ENCODE measurements around the gene PDE10A. TPM values are rescaled to one million over a fixed set of nuclear protein-coding genes. Genes with fewer than 3 reads are reported as not detected.

PDE10A gene
- total RNA-seq, 1 donor from 2014 or later = 62.7 TPM

DNA sequence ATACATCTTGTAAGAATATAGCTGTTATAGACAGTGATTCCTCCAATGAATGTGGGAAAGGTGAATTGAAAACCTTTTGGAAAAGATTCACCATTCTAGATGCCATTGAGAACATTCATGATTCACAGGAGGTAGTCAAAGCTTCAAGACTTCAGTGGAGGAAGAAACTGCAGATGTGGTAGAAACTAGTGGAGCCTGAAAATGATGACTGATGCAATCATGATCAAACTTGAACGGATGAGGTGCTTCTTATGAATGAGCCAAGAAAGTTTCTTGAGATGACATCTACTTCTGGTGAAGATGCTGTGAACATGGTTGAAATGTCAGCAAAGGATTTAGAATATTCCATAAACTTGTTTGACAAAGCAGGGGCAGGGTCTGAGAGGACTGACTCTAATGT, 286.9 kb downstream of the PDE10A start:
- DNase-seq = no peak

DNA sequence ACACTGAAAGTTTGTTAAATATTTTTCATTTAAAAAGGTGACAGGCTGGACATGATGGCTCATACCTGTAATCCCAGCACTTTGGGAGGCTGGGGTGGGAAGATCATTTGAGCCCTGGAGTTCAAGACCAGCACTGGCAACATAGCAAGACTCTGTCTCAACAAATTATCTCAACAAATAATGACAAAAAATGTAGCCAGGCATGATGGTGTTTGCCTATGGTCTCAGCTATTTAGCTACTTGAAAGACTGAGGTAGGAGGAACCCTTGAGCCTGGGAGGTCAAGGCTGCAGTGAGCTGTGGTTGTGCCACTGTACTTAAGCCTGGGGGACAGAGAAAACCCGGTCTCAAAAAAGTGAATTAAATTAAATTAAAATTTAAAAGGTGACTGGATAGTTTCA, 297.7 kb downstream of the PDE10A start:
- DNase-seq = no peak

DNA sequence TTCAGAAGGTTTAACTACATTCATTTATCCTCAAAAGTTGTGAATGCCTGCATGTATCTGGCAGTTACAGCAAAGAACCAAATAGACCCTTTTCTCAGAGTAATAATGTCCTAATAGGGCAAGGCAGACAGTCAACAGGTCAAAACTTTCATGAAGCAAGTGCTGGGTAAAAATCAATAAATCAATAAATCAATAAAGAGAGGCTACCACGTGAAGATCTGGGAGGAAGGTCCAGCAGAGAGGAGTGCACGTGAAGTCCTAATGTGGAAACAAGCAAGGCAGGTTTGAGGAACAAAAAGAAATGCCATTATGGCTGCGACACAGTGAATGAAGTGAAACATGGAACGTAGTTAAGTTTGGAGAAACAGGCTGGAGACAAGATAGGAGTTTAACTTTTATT, 317.3 kb downstream of the PDE10A start:
- no peak for DNase-seq

DNA sequence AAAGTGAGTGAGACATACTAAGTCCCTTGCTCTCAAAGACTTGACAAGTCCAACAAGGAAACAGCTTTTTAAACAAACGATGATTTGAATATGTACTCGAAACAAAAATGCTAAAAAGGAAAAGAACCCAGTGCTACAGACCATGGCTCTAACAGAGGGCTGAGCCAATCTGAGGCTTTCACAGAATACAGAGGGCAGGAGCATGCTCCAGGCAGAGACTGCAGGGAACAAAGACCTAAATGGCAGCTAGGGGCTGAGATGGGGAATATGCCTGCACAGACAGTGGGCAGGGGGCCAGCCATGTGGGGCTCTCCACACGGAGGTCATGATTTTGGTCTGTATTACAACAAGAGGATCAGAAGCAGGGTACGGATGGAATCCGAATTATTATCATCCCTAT, 322.5 kb downstream of the PDE10A start:
- DNase-seq = no peak

DNA sequence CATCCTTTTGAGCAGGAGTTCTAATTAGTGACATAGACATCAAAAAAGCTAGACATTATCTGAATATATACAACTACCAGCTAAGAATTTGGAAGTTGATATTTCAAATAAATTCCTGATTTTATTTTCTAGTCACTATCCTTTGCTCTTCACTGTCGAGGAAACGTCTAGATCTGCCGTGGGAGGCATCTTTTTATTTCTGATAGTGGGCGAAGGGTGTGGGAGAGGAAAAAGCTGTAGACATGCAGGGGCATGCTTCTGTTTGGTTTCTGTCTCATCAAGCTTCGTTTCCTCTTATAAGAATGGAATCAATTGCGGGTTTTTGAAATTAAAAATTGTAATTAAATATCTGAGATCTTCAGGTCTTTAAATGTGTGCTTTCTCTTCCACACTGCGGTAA, 337.4 kb downstream of the PDE10A start:
- DNase-seq = no peak

DNA sequence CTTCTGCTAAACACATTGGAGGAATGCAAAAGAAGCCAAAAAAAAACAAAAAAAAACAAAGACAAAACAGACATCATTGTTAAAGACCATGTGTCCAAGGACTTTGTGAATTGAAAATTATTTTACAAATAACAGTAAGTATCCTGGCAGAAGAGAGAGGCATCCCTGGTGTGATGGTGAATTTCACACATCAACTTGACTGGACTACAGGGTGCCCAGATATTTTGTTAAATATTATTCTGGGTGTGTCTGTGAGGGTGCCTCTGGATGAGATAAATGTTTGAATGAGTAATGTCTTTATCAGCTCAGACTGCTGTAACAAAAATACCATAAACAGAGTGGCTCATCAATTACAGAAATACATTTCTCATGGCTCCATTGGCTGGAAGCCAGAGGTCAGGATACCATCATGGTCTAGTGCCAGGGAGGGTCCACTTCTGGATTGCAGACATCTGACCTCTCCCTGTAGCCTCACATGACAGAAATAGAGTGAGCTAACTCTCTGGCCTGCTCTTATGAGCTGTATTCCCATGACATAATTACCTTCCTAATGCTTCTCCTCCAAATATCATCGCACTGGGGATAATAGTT, 341.4 kb downstream of the PDE10A start:
- no peak for DNase-seq

DNA sequence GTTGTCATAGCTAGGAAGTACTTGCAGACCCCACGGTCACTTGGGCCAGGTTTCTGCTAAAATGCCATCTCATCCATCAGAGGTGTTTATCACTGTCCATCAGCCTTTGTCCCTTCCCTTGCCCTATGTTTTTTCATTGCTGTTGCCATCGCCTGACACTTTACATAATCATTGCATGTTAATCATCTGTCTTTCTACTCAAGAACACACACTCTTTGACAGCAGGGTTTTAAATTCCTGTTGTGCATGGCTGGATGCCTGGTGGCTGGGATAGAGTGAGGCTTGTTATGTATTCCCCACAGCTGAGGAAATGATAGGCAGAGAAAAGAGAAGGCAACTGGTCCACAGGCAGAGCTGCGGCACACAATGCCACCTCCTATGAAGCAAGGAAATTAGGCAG, 341.9 kb downstream of the PDE10A start:
- DNase-seq = no peak

DNA sequence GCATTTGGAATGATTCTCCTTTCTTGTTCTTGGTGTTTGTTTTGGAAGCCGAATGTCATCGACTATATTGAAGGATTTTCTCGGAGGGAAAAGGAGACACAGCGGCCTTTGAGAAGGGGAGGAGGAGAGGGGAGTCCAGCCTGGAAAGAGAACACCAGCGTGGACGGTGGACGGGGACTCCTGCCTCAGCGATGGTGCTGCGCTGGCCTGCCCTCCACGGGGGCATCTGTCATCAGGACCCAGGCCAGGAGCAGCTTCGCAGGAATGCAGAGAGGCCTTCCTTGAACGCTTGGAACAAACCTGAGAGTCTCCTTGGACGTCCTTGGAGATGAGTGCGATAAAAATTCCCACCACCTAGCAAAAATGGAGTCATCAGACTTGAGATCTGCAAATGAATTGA, 345.3 kb downstream of the PDE10A start:
- DNase-seq = no peak

DNA sequence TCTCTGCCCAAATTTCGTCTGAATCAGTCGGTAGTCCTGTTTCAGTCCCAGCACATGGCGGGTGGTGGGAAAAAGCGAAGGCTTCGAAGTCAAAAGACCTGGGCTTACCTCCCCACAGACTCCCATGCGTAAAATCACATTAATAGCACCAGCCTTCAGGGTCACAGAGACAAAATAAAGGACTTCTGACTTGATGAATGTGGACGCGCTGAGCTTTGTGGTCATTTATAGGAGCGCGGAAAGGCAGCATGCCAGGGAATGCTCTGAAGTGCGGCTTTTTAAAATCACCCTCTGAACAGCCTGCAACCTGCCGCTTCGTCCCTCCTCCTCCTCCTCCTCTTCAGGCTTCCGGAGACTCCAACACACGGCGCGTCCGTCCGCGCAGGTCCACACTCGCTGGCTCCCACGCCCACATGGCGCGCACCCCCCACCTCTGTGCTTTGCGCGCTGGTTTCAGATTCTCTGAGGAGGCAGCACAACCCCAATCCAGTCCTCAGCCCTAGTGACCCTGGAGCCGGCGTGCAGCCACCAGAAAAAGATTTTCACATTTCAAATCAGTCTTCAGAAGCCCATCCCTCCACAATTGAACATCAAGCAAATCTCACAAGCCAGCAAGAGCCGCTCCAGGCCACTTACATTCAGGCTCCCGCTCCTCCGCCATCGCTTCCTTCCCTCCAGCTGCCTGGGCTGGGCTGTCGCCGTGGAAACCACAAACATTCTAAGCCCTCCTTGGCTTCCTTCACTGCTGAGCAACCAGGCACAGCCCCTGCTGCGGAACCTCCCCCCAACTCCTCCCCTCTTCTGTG, 353.9 kb downstream of the PDE10A start, which contains the start of gene C6orf118:
Gene C6orf118 (minus strand): TSS at position 680 of the 806 bp plus-strand sequence. CDS start 19 bp downstream, at position 661.
- peak; percentile 54 for DNase-seq

DNA sequence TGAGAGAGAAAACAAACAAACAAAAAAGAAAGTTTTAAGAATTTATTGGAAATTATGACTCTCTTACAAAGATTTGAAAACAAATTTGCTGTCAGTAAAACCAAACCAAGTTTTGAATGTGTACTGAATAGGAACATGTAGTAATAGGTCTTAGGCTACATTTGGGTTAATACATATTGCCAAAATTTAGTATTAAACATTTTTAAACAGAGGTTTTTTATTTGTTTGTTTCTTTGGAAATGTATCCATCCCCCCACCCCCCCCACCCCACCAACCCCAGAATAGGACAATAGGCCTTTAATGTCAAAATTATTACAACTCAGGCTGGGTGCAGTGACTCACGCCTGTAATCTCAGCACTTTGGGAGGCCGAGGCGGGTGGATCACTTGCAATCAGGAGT, 356.1 kb downstream of the PDE10A start:
- no peak for DNase-seq

DNA sequence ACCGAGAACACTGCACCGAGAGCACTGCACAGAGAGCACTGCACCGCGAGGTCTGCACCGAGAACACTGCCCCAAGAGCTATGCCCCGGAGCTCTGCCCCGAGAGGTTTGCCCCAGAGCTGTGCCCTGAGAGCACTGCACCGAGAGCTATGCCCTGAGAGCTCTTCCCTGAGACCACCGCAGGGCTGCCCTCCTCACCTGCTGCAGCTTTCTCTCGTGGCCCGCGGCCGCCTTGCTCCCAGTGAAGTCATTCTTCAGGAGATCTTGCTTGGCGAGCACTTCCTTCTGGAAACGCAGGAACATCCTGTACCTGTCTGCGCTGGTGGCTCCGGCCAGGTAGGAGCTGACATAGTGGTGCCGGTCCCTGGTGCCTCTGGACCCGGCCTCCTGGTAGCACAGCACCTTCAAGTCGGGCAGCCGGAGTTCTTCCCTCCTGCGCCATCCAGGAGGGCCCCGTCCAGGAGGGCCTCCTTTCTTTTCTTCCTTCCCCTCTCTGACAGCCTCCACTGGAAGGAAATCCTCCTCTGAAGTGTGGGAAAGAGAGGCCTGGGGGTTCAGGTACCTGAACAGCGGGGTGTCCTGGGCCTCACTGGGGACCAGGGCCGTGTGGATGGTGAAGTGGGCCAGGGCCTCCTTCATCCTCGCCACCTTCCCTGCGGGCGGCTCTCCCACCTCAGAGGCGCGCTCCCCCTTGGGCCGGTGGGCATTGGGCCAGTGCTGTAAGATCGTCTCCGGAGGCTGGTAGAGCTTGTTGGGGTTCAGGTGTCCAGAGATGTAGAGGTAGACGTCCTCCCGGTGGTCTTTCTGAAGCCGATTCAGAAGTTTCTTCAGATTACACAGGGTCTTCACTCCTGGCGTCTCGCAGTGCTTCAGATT, 361.4 kb downstream of the PDE10A start:
- no peak for DNase-seq

DNA sequence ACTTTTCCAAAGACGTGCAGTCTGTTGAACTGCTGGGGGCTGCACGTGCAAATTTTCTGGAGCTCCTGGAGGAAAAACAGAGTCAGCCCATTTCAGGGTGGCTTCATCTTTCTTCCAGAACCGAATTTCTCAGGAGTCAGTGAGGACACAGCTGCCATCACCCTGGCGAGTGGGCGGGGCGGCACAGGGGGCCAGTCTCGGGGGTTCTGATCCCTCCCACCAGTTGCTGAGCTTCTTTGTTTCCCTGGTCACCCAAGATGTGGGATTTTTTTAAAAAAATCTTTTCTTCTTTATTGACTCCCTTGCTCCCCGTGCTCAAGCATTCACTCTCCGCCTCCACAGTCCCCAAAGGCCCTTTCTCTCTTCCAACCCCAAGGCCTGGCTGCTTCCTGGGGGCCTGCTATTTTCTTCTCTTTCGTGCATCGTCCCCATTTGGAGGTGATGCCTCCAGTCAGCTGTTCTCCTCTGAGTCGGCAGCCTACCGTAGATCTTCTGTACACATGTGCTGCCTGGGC, 362.6 kb downstream of the PDE10A start:
- DNase-seq = no peak

DNA sequence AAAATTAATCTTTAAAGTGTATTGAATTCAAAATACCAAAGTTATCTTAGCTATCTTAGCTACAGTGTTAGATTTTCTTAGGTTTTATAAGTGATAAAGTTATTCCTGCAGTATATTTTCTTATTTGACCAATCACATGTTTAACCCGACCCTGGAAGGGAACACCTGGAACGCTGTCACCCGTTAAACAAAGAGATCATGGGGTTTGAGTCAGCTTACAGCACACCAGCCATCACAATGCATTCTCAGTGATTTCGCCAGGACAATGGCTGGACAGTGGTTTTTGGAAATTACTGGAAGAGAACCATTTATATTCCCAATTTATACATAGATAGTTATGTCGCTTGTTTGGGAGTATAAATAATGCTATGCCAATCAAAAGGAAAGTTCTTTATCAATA, 364.2 kb downstream of the PDE10A start:
- no peak for DNase-seq

DNA sequence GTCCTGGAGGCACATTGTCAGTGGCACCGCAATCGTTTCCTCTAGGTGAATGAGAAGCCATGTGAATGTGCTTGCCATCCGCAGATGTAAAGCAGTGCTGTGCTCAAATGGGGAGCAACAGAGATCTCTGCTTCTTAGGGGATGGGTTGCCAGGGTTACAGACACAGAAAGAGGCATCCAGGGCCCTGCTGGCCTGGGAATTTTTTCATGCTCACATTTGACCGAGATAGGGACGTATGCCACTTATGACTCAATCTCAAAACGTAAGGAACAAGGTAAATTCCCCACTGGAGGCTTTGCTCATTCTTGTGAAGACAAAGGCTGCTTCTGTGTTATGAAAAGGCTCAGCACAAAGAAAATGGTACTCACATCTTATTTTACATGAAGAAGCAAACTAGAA, 364.6 kb downstream of the PDE10A start:
- DNase-seq = no peak

DNA sequence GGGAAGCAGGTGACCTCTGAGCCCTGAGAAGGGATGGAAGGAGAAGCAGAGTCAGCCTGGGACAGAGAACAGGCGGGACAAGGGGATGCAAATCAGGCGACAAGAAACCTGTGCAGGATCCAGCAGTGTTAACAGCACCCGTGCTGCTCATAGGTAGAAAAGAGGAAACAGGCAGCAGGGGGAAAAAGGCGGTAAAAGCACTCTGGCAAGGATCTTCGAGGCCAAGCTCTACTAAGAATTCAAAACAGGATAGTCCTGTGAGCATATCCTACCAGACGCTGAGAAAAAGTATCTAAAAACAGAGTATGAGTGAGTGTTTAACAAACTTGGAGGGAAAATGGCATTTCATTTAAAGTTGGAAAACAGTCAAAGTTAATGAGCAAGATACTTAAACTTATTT, 370.4 kb downstream of the PDE10A start:
- no peak for DNase-seq

Small RNAs within 50 kb of the gene (small RNA-seq; reads per million reads assigned to genes)
- not detected for gene RNA5SP226

All from occipital lobe (tissue), 3 donors.